HG03025 (cell line): ENCODE measurements around the gene APOBEC3A.

Source experiments
- ATAC-seq: cut with Tn5 transposase; IDR thresholded peaks from one replicate; pipeline ENCODE4 v1.9.1; 2021; ENCODE audit warnings: mild to moderate bottlenecking, moderate library complexity; ENCODE audit not compliant: unreplicated experiment, low FRiP score

Gene APOBEC3A

DNA sequence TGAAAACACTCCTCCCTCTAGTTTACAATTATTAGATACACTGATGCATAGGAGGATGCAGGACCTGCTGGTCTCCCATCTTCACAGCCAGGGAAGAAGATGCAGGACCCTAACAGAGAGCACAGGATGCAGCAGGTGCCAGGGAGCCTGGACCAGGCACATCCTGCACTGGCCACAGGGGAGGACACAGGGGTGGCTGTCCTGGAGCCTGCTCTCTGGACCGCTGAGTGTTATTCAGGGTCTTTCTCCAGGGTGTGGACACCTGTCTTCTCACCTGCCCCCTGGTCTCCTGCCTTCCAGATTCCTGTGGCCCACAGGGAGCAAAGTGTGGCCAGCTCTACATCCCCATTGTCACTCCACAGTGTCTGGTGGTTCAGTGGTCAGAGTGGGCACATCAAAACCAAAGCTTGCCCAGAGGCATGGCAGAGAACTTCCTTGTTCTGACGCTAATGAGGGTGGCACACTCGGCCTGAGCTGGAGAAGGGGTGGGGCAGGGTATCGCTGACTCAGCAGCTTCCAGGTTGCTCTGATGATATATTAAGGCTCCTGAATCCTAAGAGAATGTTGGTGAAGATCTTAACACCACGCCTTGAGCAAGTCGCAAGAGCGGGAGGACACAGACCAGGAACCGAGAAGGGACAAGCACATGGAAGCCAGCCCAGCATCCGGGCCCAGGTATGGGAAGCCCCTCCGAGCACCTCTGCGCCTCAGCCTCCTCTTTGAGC is at the start of gene APOBEC3A:
Gene APOBEC3A, plus strand, starts transcription at position 564 of the 725 bp plus-strand sequence. Its CDS starts 83 bp downstream, at position 647.
- ATAC-seq, result no peak

DNA sequence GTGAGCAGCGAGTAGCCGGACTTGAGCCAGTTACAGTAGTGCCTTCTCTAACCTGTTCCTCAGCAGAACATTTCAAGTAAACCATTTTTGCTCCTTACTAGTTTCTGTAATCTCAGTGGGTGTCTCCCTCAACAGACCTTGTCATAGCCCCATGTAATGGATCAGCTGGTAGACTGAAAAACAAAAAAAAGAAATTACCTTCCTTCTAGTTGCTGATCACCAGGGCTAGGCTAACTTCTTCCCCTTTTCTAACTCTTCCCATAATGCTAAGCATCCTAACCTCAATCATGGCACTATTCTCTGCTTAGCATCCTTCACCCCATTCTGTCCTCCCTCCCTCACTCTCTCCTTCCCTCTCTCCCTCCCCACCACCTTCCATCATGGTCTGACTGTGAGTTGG is 49.6 kb upstream of the APOBEC3A start:
- ATAC-seq, result no peak

DNA sequence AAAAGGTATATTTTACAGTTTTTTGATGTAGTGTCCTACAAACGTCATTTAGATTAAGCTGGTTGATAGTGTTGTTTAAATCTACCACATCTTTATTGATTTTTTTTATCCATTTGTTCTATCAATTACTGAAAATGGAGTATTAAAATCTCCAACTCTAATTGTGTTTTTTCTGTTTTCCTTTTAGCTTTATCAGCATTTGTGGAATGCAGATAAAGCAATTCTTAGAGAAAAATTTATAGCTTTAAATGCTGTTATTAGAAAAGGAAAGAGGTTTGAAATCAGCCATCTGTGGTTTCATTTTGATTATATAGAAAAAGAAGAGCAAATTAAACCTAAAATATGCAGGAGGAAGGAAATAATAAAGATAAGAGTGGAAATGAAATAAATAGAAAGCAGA is 46.0 kb upstream of the APOBEC3A start:
- no peak for ATAC-seq

DNA sequence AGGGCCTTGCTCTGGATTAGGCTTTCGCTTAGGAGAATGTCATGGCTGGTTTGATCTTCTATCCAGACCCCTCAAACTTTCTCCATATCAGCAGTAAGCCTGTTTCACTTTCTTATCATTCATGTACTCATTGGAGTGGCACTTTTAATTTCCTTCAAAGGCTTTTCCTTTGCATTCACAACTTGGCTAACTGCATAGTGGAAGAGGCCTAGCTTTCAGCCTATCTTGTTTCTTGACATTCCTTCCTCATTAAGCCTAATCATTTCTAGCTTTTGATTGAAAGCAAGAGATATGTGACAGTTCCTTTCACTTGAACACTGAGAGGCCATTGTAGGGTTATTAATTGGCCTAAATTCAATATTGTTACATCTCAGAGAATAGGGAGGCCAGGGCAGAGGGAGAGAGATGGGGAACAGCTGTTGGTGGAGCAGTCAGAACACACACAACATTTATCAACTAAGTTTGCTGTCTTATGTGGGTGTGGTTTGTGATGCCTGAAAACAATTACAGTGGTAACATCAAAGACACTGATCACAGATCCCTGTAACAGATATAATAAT is 37.7 kb upstream of the APOBEC3A start:
- ATAC-seq, result no peak

DNA sequence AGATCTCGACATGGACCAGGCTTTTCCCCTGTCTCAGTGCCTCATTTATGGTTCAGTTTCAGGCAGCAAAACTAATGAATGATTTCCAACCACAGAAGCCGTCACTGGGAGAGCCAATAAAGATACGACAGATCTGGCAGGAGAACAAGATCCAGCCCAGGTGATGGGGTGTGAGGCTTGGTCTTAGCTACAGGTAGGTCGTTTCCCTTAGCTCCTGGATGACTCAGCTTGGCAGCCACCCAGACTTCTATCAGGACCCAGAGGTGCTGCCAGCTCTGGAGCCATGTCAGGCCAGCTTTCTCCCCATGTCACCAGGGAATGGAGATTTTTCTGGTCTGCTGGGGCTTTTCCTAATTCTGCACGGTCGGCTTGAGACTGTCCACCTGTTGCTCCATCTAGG is 36.3 kb upstream of the APOBEC3A start:
- ATAC-seq, result no peak

DNA sequence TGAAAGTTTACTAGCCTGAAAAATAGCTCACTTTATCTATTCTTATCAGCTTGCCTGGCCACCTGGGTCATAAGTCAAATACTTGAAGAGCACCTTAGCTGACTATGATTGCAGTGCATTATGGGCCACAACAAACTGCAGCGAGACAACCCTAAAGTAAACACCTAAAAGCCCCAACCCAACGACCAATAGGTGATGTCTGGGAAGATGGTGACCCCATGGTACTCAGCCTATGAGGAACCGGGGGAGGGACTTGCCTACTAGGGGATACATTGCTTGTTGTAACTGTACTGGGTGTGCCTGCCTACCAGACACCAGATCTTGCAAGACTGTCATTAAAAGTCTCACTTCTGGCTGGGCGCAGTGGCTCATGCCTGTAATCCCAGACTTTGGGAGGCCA is 35.6 kb upstream of the APOBEC3A start:
- no peak for ATAC-seq

DNA sequence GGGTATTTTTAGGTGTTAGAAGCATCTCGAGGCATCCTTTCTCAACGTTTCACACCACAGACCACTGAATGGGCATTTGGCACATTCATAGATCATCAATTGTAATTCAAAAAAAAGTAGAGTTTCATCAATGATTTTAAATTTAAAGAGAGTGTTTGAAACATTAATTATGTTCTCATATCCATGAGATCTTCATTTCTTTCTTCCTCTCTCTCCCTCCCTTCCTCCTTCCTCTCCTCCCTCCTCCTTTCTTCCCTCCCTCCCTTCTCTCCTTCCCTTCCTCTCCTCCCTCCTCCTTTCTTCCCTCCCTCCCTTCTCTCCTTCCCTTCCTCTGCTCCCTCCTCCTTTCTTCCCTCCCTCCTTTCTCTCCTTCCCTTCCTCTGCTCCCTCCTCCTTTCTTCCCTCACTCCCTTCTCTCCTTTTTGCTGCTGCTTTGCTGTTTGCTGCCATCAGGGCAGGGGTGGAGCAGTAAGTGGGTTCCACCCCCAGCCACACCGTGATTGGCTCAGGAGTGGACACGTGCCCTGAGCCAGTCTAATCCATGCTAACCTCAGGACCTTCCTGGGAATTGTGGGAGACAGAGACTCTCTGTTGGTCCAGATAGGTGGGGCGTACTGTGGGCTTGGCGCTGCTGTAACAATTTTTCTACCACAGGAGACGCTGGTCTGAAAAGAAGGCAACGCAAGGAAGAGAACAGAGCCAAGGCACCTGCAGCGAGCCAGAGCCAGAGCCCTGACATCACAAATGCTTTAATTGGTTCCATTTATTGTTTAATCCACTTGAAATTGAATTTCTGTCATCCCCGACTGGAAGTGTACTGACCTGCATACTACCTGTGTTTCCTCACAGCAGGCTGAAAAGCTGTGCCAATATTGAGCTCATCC is 33.7 kb upstream of the APOBEC3A start:
- ATAC-seq, result no peak

DNA sequence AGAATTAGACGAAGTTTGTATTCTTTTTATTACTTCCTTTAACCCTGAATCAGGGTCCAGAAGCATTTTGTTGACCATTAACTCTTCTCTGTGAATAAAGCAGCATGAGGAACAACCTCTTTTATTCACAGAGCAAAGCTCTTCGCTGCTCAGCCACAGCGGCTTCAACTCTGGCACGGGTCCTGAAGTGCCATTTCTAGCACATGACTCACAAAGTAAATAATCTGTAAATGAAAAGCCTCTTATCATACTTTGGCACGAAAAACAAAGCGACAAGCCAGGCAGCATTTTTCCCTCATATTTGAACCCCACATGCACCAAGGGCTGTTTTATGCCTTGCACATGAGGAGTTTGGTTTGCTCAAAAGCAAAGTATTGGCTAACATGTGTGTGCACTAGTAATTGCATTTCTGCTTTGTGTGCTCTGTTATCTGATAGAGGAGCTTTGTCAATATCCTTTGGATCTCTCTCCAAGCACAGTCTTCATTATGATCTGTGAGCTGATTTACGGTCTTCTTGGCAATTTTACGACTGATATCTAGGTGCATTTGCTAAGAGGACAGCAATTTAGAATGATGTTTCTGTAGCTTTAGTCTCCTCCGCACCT is 33.0 kb upstream of the APOBEC3A start:
- ATAC-seq, result no peak

DNA sequence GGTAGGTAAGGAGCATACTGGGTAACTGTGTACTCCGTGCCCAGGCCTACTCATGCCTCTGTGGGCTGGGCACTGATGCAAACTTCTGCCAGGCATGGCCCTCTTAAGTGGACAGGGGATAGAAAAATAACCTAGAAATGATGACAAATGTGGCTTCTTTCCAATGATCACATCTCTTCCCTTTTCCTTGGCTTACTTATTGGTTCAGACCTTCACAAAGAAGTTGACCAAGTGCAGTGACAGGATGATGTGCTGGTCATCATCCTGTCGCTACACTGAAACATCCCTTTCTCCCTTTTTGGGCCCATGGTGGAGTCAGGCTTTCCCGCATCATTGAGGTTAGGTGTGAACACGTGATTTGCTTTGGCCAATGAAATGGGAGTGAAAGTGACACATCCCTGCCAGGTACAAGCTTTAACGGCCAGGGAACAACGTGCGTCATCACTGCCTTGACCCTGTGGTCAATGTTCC is 31.8 kb upstream of the APOBEC3A start:
- no peak for ATAC-seq

DNA sequence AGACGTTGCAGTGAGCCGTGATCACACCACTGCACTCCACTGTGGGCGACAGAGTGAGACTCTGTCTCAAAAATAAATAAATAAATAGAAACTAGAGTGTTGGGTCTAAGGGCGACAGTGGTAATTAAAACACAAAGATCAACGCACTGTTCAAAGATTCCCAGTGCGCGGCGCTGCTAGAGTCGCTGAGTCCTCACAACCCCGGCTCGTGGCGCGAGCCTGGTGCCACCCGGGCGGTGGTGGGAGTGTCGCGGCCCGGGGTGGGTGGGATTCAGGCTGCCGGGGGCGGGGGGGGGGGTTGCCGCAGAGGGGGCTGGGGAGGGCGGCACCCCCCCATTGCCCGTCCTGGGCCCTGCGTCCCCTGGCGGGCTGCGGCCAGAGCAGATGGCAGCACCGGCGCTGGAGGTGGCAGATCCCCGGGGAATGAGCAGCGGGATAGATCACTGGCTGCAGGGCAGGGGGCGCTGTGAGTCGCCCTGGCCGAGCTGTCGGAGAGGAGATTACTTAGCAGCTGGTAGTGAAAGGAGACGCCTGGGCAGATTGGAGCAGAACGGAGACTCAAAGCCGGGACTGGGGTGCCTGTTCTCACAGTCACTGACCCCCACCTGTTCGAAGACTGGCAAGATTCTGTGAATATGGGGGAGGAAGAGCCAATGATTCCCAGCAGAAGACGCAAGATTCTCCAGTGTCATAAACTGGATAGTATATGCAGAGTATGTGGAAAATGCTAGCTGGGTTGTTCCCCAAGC is 30.2 kb upstream of the APOBEC3A start:
- ATAC-seq, result no peak

DNA sequence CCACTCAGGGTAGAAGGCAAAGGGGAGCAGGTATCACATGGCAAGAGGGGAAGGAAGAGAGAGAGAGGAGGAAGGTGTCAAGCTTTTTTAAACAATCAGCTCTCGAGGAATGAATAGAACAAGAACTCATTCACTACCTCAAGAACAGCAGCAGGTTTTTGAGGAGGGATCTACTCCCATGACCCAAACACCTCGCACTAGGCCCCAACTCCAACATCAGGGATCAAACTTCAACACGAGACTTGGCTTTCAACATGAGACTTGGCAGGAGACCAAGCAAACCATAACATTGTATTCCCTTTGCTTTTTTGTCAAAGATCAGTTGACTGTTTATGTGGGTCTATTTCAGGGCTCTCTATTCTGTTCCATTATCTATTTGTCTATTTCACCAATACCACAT is 26.9 kb upstream of the APOBEC3A start:
- ATAC-seq, result no peak

DNA sequence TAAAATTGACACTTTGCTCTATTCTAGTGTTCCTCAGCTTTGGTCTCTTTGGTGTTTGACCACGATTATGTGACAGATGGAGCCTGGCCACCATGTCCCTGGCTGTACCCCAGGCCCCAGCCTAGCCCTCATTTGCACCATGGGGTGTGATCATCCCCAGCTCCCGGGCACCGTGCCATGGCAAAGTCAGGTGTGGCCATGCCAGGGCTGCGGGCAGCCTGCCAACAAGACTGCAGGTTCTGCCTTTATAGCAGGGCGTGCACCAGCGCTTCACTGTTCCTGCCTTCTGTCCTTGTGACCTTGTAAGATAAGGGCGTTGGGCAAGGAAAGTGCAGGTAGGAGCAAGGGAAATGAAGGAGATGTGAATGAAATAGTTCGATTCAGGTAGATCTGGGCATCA is 22.4 kb upstream of the APOBEC3A start:
- ATAC-seq, result no peak

DNA sequence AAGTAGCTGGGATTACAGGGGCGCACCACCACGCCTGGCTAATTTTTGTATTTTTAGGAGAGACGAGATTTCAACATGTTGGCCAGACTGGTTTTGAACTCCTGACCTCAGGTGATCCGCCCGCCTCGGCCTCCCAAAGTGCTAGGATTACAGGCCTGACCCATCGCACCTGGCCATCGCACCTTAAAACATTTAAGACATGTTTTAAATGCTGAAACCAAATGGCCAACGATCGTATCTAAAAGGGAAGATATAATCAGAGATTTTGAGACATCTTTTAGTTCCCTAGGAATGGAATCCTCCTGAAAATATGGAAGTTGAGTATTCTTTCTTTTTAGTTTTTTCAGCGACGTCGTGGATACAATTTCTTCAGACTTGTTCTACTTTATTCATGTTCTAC is 21.8 kb upstream of the APOBEC3A start:
- no peak for ATAC-seq

DNA sequence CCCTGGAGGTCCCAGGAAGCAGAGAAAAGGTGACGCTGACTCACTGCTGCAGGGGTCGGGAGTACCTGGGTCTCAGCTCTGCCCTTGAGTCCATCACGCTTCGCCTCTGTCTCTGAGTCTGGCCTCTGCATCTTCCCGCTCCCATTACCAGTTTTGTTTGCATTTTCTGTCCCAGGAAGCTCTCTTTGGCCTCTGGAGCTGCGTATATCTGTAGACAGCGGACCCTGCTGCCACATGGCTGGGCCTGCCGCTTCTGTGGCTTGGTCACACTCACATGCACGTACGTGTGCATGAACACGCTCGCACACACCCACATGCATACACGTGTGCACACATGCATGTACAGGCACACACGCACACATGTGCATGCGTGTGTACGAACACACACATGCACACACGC is 20.8 kb upstream of the APOBEC3A start:
- ATAC-seq, result no peak

DNA sequence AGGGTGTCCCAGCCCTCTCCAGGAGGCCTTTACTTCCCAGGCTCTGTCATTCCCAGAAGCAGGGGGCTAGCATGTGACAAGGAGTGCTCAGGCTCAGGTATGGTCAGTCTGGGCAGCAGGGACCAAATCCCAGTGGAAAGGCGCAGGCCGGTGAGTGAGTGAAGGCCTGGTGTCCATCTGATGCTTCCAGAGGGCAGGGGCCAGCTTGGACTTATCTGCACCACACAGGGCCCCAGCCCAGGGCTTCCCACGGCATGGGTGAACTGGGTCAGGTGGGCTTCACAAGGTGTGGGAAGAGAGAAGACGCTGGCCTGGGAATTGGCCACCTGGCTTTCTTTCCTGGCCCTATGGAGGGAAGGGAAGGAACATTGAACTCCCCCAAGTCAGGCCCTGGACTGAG is 20.4 kb upstream of the APOBEC3A start:
- no peak for ATAC-seq

DNA sequence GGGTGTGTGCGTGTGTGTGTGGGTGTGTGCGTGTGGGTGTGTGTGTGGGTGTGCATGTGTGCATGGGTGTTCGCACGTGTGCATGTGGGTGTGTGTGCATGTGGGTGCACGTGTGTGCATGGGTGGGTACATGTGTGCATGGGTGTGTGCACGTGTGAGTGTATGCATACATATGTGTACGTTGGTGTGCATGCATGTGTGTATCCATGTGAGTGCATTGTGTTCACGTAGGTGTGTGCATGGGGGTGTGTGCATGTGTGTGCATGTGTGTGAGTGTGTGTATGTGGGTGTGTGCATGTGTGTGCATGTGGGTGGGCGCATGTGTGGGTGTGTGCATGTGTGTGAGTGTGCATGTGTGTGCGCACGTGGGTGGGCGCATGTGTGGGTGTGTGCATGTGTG is 19.9 kb upstream of the APOBEC3A start:
- ATAC-seq, result no peak

DNA sequence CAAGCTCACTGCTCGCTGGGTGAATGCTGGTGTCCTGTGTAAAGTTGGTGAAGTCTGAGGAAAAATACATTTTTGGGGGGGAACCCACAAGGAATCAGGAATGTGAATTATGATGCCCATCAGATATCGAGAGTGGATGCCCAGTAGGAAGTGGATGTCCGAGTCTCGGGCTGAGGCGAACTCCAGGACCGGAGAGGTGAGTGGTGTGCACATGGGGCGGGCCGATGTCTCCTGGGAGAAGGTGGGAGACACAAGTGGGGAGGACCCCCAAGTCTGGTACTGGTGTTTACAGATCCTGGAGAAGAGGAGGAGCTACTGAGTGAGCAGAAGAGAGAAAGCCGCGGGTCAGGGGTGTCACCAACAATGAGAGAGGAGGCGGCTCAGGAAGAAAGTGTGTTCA is 19.2 kb upstream of the APOBEC3A start:
- no peak for ATAC-seq

DNA sequence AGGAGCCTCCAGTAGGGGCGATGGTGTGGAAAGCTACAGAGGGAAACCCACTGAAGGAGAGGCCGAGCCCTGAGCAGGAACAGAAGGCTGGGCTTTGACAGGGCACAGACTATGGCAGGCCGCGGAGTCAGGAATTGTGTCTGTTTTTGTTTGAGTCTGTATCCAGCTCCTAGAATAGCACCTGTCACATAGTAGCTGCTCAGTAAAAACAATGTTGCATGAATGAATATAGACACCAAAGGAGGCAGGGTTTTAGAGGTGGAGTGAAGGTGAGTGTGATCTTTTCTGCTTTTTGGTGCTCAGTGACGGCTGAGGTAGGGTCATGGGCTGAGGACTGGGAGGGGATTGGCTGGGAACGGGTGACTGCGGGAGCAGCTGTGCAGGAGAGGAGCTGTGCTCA is 18.5 kb upstream of the APOBEC3A start:
- ATAC-seq, result no peak

DNA sequence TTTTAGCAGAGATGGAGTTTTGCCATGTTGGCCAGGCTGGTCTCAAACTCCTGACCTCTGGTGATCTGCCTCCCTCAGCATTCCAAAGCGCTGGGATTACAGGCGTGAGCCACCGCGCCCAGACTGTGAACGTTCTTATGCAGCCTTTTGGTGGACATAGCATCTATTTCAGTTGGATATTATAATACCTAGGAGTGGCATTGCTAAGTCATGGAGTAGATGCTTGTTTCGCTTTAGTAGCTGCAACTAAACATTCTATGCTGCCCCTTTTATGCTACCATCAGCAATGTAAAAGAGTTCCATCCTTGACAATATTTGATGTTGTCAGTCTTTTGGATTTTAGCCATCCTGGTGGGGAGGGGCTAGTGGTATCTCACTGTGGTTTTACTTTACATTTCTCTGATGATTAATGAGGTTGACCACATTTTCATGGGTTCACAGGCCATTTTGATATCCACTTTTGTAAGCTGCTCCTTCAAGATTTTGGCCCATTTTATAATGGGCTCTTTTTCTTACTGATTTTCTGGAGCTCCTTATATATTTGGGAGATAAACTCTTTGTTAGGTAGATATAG is 16.5 kb upstream of the APOBEC3A start:
- ATAC-seq, result no peak

DNA sequence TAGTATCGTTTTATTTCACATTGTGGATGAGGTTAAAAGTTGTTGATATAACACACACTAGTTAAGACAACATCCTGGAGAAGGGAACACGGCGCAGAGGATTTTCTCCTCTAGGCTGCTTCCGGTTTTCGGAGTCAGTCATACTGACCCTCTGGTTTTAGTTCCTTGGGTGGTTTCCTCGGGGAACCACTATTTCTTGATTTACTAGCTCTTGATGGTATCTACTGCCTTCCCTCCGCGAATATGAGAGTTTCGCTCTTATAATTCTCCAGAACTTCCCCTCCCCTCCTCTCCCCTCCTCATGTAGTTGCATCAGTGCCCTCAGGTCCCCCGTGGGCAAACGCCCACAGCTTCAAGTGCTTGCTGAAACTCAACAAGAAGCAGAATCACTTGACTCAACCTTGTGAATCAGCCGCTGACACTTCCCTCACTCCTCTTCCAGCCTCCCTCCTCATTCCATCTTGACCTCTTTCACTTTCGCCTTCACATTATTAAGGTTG is 15.9 kb upstream of the APOBEC3A start:
- no peak for ATAC-seq
